Natural killer cell treated with Interleukin-12 subunit alpha and Interleukin-12 subunit beta and Interleukin-15 and Interleukin-18, amount 100 ng/mL, for 72 hours (primary cell): ENCODE results near the gene KIF2C. TPM values are rescaled to one million over a fixed set of nuclear protein-coding genes. Genes with fewer than 3 reads are reported as not detected.

Source experiments
- ATAC-seq, 2 donors: fragments of 150-1000 bp; cut with Tn5 transposase in 1 of 2; sonication (Bioruptor Pico), chemical (Tn5 transposase) in 1 of 2; 2 replicates each; pipeline ENCODE4 v1.10.0; 2021
- DNase-seq: peaks from one replicate; pipeline ENCODE4 v3.0.0; 2022; ENCODE audit warnings: low spot score
- H3K27ac Mint-ChIP-seq, 2 donors: 1 replicate in 1 of 2; 2 replicates in 1 of 2; pipeline ENCODE4 v1.8.0; 2022; ENCODE audit warnings: mixed read lengths in 2 of 2, mild to moderate bottlenecking in 1 of 2, moderate library complexity in 1 of 2
- H3K27me3 Mint-ChIP-seq, 2 donors: 1 replicate in 1 of 2; 2 replicates in 1 of 2; pipeline ENCODE4 v1.8.0; 2022; ENCODE audit warnings: mixed read lengths in 2 of 2
- H3K36me3 Mint-ChIP-seq: one replicate; pipeline ENCODE4 v1.8.0; 2022; ENCODE audit warnings: mixed read lengths
- H3K4me1 Mint-ChIP-seq, 2 donors: 1 replicate in 1 of 2; 2 replicates in 1 of 2; pipeline ENCODE4 v1.8.0; 2022; ENCODE audit warnings: low read depth in 2 of 2, mixed read lengths in 2 of 2, mild to moderate bottlenecking in 1 of 2
- H3K4me3 Mint-ChIP-seq: one replicate; pipeline ENCODE4 v1.8.0; 2022; ENCODE audit warnings: mixed read lengths
- H3K9me3 Mint-ChIP-seq: 2 replicates; pipeline ENCODE4 v1.8.0; 2022; ENCODE audit warnings: mixed read lengths
- total RNA-seq, 2 donors: library from RNA; stranded (reverse); gene quantifications; one replicate each; pipeline ENCODE4 v1.2.3, GENCODE V29; 2022

KIF2C gene
- total RNA-seq, 2 donors from 2014 or later, result 44.5 to 97.0 TPM

DNA sequence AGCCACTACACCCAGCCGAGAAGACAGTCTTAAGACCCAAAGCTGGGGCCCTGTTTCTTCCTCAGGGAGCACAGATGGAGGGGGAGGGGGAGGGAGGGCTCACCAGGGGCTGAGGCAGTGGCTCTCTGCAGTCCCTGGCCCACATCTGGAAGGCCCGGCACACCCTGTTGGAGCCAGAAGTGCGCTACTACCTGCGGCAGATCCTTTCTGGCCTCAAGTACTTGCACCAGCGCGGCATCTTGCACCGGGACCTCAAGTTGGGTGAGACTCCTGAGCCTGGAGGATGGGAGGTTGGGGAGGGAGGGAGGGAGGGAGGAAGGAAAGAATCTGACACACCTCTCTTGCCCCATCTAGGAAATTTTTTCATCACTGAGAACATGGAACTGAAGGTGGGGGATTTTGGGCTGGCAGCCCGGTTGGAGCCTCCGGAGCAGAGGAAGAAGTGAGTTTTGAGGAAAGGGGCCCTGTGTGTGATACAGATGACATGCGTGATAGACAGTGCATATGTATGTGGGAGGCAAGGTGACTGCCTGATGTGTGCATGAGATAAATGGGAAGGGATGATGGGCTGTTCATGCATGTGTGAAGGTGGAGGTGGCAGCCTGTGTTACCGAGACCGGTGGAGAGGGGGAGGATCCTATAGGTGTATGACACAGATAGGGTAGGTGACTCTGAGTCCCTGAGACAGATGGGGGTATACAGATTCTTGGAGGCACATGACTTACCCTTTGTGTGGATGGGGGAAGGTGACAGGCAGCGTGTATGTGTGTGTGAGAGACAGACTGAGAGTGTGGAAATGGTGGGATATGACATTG, 62.1 kb downstream of the KIF2C start:
- Mint-ChIP-seq H3K9me3 (no peaks in the 10 kb centered on the region), H3K36me3 (peaks cover 7% of the 10 kb centered on the region), H3K27me3 (no peaks in the 10 kb centered on the region), H3K27ac (peak overlapping the region; percentile 47 to 65), H3K4me3 (peak overlapping the region; percentile 97), H3K4me1 (peaks cover 20 to 22% of the 10 kb centered on the region in 2 donors)
- no peak for ATAC-seq
- DNase-seq, result no peak

- peak; percentile 50 for DNase-seq
- H3K36me3 Mint-ChIP-seq, result peaks cover 7% of the 10 kb centered on the region
- H3K27me3 Mint-ChIP-seq, result no peaks in the 10 kb centered on the region
- no peaks in the 10 kb centered on the region for H3K9me3 Mint-ChIP-seq
- H3K4me1 Mint-ChIP-seq, result peaks cover 27 to 29% of the 10 kb centered on the region in 2 donors
- peak overlapping the region; percentile 97 for H3K4me3 Mint-ChIP-seq
- H3K27ac Mint-ChIP-seq, result peak overlapping the region; percentile 56 to 65
- ATAC-seq, result no peak
Measured at GRCh38 chr1:44802306-44803061, 62.8 kb downstream of the KIF2C start.

DNA sequence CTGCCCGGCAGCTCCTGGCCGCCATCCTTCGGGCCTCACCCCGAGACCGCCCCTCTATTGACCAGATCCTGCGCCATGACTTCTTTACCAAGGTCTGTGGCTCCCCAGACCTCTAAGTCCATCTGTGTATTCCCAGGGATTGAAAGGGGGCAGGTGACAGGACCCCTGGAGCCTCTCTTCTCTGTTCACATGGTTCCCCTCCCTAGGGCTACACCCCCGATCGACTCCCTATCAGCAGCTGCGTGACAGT, 63.4 kb downstream of the KIF2C start:
- Mint-ChIP-seq H3K4me3 (peak overlapping the region; percentile 12), H3K27me3 (no peaks in the 10 kb centered on the region), H3K4me1 (peaks cover 32 to 33% of the 10 kb centered on the region in 2 donors), H3K27ac (peak overlapping the region; percentile 47 to 56), H3K36me3 (peaks cover 7% of the 10 kb centered on the region), H3K9me3 (no peaks in the 10 kb centered on the region)
- DNase-seq, result no peak
- ATAC-seq, result no peak

- Mint-ChIP-seq H3K27me3 (no peaks in the 10 kb centered on the region), H3K27ac (peak overlapping the region; percentile 47 to 56), H3K36me3 (peaks cover 7% of the 10 kb centered on the region), H3K4me1 (peaks cover 31 to 34% of the 10 kb centered on the region in 2 donors), H3K4me3 (no peak overlapping the region), H3K9me3 (no peaks in the 10 kb centered on the region)
- ATAC-seq (no peak), DNase-seq (no peak)
Measured at GRCh38 chr1:44803312-44804095, 63.9 kb downstream of the KIF2C start.

DNA sequence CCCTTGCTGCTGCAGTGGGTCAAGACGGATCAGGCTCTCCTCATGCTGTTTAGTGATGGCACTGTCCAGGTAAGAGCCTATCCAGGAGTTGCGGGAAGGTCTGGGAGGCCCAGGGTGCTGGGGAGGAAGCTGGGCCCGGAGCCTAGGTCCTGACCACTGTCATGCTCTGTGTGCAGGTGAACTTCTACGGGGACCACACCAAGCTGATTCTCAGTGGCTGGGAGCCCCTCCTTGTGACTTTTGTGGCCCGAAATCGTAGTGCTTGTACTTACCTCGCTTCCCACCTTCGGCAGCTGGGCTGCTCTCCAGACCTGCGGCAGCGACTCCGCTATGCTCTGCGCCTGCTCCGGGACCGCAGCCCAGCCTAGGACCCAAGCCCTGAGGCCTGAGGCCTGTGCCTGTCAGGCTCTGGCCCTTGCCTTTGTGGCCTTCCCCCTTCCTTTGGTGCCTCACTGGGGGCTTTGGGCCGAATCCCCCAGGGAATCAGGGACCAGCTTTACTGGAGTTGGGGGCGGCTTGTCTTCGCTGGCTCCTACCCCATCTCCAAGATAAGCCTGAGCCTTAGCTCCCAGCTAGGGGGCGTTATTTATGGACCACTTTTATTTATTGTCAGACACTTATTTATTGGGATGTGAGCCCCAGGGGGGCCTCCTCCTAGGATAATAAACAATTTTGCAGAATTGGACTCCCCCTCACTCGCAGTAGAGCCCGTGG, 65.8 kb downstream of the KIF2C start:
- peaks cover 7% of the 10 kb centered on the region for H3K36me3 Mint-ChIP-seq
- no peak overlapping the region for H3K4me3 Mint-ChIP-seq
- H3K27me3 Mint-ChIP-seq, result no peaks in the 10 kb centered on the region
- ATAC-seq (no peak), DNase-seq (no peak)
- H3K9me3 Mint-ChIP-seq, result no peaks in the 10 kb centered on the region
- H3K4me1 Mint-ChIP-seq, result peaks cover 41% of the 10 kb centered on the region in 2 donors
- H3K27ac Mint-ChIP-seq, result peak overlapping the region in 1 of 2 donors; percentile 16

DNA sequence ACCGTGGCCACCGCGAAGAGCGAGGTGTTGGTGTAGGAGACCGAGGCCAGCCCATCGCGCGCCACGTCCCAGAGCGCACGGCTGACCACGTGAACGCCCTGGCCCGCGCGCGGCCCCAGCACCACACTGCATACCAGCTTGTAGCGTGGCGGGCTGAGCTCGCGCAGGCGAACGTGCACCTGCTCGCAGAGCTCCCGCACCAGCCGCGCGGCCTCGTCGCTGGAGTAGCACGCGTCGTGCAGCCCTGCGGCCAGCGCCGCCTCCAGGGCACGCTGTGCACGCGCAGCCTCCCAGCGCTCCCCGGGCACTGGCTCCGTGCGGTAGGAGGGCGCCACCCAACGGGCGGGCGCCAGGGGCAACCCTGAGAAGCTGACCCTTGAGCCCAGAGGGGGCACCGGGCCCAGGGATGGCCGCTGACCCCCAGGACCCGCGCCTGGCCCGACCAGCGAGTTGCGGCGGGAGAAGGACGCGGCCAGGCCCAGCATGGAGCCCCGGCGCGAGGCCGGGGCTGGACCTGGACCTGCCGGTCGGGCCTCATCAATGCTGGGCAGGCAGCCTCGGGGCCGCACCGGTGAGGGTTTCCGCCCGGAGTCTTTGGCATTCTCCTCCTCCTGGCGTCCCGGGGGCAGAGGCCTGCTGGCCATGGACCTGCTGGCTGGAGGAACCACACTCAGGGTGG, 66.5 kb downstream of the KIF2C start:
- no peaks in the 10 kb centered on the region for H3K27me3 Mint-ChIP-seq
- DNase-seq, result peak; percentile 58
- H3K4me1 Mint-ChIP-seq, result peaks cover 40 to 47% of the 10 kb centered on the region in 2 donors
- peaks cover 7% of the 10 kb centered on the region for H3K36me3 Mint-ChIP-seq
- no peak overlapping the region for H3K27ac Mint-ChIP-seq
- no peaks in the 10 kb centered on the region for H3K9me3 Mint-ChIP-seq
- H3K4me3 Mint-ChIP-seq, result no peak overlapping the region
- no peak for ATAC-seq

DNA sequence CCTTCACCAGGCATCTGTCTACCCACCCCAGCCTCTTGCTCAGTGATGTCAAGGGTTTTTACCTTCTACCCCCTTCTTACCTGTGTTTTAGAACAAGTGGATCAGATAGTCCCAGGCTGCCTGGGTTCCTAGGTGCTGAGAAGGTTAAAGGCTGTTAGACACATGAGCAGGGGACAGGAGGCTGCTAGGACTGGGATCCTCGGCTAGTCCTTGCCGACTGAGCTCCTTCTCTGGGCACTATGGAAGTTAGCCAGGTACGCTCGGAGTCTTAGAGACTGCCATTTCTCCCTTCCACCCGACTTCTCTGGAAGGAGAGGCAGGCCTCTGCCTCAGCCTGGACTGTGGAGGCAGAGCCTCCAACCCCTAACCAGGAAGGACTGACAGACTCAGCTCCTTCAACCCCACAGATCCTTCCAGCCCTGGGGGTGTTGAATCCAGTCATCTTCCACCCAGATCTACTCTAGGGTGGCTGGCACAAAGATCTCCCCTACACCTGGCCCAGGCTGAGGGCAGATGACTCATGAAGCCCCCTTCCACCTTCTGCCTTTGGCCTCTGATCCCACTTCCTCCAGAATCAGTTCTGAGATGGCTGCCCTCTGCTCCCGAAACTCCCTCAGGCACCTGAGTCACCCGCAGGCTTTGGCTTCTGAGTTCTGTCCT, 67.2 kb downstream of the KIF2C start, which contains the start of gene DYNLT4:
TSS of gene DYNLT4 (minus strand) at position 648 of the 660 bp plus-strand sequence. CDS start 683 bp downstream, outside the sequence.
- Mint-ChIP-seq H3K9me3 (no peaks in the 10 kb centered on the region), H3K27ac (peak within 1 kb of the TSS; percentile 97), H3K27me3 (no peaks in the 10 kb centered on the region), H3K4me1 (peaks cover 42 to 49% of the 10 kb centered on the region in 2 donors), H3K4me3 (peak within 1 kb of the TSS; percentile 80), H3K36me3 (peaks cover 5% of the 10 kb centered on the region)
- DNase-seq, result no peak
- ATAC-seq, result no peak

DNA sequence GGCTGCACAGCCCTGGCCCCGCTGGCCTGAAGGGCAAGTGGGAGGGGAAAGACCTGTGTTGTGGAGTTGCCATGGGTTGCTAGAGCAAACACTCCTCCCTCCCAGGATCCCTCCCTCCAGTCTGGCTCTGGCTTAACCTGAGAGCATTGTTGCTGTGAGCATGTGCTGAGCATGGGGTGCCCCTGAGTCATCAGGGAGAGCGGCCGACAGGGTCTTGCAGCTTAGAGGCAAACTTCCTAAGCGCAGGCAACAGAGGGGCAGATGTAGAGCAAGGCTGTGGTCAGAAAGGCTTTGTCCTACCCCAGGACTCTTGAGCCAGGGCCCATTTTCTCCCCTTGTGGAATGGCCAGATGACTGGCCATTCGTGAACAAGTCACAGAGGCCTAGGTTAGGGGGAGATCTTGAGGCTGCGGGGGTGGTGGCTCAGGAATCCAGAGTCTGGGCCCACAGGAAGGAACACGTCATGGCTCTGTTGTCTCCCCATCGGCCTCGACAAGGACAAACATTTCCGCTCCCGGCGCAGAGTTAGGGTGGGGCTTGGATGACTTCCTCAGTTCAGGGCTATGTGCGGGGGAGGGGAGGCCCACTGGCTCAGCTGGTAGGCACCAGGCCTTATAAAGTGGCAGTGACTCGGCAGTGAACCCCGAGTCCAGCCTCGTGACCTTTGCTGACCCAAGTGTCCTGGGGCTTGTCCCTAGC, 67.9 kb downstream of the KIF2C start:
- ATAC-seq (peak; percentile 60 to 67), DNase-seq (peak; percentile 77)
- H3K9me3 Mint-ChIP-seq, result no peaks in the 10 kb centered on the region
- H3K36me3 Mint-ChIP-seq, result no peaks in the 10 kb centered on the region
- H3K4me3 Mint-ChIP-seq, result peak overlapping the region; percentile 80
- H3K27me3 Mint-ChIP-seq, result no peaks in the 10 kb centered on the region
- H3K27ac Mint-ChIP-seq, result peak overlapping the region; percentile 97
- peaks cover 40 to 43% of the 10 kb centered on the region in 2 donors for H3K4me1 Mint-ChIP-seq

- Mint-ChIP-seq H3K9me3 (no peaks in the 10 kb centered on the region), H3K27me3 (no peaks in the 10 kb centered on the region), H3K4me3 (peak within 1 kb of the TSS; percentile 80), H3K4me1 (peaks cover 34 to 39% of the 10 kb centered on the region in 2 donors), H3K36me3 (no peaks in the 10 kb centered on the region), H3K27ac (peak within 1 kb of the TSS; percentile 97)
- DNase-seq (peak; percentile 71), ATAC-seq (peak; percentile 32 to 65)
Measured at GRCh38 chr1:44808063-44808937, 68.7 kb downstream of the KIF2C start, which contains the start of gene BTBD19. Gene BTBD19 (plus strand): TSS chr1:44808523. CDS start chr1:44808821, 298 bp downstream.

DNA sequence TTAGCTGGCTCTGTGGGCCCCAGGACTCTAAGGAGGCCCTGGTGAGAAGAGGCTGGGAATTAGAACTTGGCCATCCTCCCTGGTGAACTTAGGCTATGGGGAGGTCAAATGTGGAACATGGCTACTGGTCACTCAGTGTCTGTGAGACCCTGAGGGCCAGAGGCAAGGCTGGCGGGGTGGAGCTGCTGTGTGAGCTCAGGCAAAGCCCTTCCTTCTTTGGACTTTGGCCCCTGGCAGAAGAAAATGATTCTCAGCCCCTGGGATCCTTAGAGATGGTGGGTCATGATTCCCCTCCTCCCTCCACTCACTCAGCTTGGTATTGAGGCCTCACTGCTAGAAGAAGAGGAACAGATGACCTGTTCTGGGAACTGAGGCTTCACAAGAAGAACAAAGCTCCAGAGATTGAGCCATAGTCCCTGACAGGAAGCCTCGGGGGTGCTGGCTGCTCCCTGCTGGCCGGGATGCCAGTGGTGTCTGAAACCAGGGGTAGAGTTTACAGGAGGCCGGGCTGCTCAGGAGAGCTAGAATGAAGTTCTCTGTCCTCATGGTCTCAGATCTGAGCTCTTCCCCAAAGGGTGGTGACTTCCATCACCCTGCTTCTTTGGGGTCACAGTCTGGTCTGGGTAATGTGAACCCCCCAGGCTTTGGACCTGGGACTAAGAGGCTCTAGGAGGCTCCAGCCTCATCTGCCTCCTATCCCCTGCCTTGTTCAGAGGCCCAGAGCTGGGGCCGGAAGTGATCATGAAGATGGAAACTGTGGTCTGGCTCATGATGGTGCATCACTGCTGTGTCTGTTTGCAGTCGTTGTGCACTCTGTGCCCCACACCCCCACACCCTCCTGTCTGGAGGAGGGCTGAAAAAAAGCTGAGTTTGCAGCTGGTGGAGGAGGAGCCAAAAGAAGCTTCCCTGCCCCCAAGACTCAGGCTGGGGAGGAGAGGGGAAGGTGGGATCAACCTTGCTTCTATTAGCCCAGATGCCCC, 69.6 kb downstream of the KIF2C start:
- peak; percentile 81 to 88 for ATAC-seq
- Mint-ChIP-seq H3K4me3 (peak overlapping the region; percentile 79), H3K36me3 (no peaks in the 10 kb centered on the region), H3K9me3 (no peaks in the 10 kb centered on the region), H3K27ac (peak overlapping the region; percentile 97), H3K27me3 (no peaks in the 10 kb centered on the region), H3K4me1 (peaks cover 38 to 44% of the 10 kb centered on the region in 2 donors)
- peak; percentile 86 for DNase-seq
